Thyroid gland (tissue), 4 donors: ENCODE data around the gene LGR6. TPM values are rescaled to one million over a fixed set of nuclear protein-coding genes. Genes with fewer than 3 reads are reported as not detected.

Experiments used
- DNase-seq, 2 donors: peaks; one replicate each; pipeline ENCODE4 v3.0.0-alpha.2; 2019
- H3K27ac ChIP-seq, 3 donors: fragments of 200-600 bp; sonication (generic); 1 replicate in 2 of 3; 2 replicates in 1 of 3; pipeline ENCODE4 v1.5.1; 2016 to 2019; ENCODE audit warnings: mild to moderate bottlenecking in 1 of 3, moderate library complexity in 1 of 3
- H3K27me3 ChIP-seq: fragments of 200-600 bp; sonication (generic); one replicate; pipeline ENCODE4 v1.5.1; 2019
- H3K36me3 ChIP-seq, 2 donors: fragments of 200-600 bp; sonication (generic); one replicate each; pipeline ENCODE4 v1.5.1; 2016 to 2019
- H3K4me1 ChIP-seq, 2 donors: fragments of 200-600 bp; sonication (generic); one replicate each; pipeline ENCODE4 v1.5.1; 2017 to 2019
- H3K4me3 ChIP-seq, 3 donors: fragments of 200-600 bp; sonication (generic); replicated peaks in 1 of 3; 1 replicate in 2 of 3; 2 replicates in 1 of 3; pipeline ENCODE4 v1.5.1; 2016; ENCODE audit warnings: mild to moderate bottlenecking in 1 of 3
- H3K9me3 ChIP-seq: fragments of 200-600 bp; sonication (generic); one replicate; pipeline ENCODE4 v1.5.1; 2017
- POLR2A ChIP-seq, 2 donors: fragments of 450-650 bp; IDR thresholded peaks; one replicate each; pipeline ENCODE4 v1.6.1; 2017; ENCODE audit warnings: antibody characterized with exemption in 2 of 2, mild to moderate bottlenecking in 2 of 2, moderate library complexity in 1 of 2
- WGBS, 2 donors: methylation state at CpG; one replicate each; pipeline ENCODE4 v1.1.5; 2017; 5-methylcytosine and 5-hydroxymethylcytosine counted together
- intact Hi-C: fragments of 100-400 bp; cut with DNase I; formaldehyde crosslinking; loops from one replicate; pipeline ENCODE4 v1.15.1; 2023
- total RNA-seq, 4 donors: library from RNA; depleted of rRNA; stranded (reverse); fragments of >200 nt; gene quantifications; one replicate each; pipeline ENCODE4 v1.2.3, GENCODE V29; 2016
- TF ChIP-seq, protein P1 (sequence below), 6 experiments: fragments of 200-600 bp in 3 of 6; fragments of 450-650 bp in 3 of 6; sonication (generic) in 3 of 6; IDR thresholded peaks; one replicate each; pipeline ENCODE4 v1.5.1; 2016 to 2019; ENCODE audit warnings: antibody characterized with exemption in 6 of 6, mild to moderate bottlenecking in 2 of 6, inconsistent platforms in 1 of 6, moderate library complexity in 1 of 6

Gene LGR6
- total RNA-seq, 4 donors from 2014 or later: 2.8 to 7.0 (median 4.5) TPM

- Histone ChIP-seq H3K4me1 (no peaks in the 10 kb centered on the region), H3K27me3 (no peaks in the 10 kb centered on the region), H3K9me3 (no peaks in the 10 kb centered on the region), H3K36me3 (no peaks in the 10 kb centered on the region), H3K4me3 (no peak overlapping the region), H3K27ac (no peak overlapping the region)
- no peak for DNase-seq
- TF ChIP-seq, protein P1, sequence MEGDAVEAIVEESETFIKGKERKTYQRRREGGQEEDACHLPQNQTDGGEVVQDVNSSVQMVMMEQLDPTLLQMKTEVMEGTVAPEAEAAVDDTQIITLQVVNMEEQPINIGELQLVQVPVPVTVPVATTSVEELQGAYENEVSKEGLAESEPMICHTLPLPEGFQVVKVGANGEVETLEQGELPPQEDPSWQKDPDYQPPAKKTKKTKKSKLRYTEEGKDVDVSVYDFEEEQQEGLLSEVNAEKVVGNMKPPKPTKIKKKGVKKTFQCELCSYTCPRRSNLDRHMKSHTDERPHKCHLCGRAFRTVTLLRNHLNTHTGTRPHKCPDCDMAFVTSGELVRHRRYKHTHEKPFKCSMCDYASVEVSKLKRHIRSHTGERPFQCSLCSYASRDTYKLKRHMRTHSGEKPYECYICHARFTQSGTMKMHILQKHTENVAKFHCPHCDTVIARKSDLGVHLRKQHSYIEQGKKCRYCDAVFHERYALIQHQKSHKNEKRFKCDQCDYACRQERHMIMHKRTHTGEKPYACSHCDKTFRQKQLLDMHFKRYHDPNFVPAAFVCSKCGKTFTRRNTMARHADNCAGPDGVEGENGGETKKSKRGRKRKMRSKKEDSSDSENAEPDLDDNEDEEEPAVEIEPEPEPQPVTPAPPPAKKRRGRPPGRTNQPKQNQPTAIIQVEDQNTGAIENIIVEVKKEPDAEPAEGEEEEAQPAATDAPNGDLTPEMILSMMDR (IDR thresholded peaks at IDR 0.05): peak in 1 of 6 experiments; percentile 17
- TF ChIP-seq POLR2A (IDR thresholded peaks at IDR 0.05): no peak
- intact Hi-C loops: no loop called here
- WGBS, 2 donors: 56 to 71% methylated on average over 5 of the region's 5 CpGs
Measured at GRCh38 chr1:202205523-202206190, 12.1 kb downstream of the LGR6 start.

DNA sequence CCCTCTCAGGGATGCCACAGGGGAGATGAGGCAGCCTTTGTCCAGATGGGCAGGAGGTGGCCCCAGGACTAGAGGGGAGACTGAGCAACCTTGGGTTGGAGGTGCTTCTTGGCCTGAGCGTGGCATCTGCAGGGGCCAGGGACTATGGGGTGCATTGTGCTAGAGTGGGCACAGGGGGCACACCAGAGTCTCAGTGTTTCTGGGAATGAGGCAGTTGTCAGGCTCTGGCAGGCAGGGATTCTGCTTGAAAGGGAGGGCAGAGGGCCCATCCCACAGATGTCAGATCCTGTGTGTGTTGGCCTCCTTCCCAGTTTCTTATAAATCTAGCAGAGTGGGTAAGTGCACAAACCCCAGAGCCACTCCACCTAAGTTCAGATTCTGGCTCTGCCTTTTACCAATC is 13.7 kb downstream of the LGR6 start:
- TF ChIP-seq, protein P1 (IDR thresholded peaks at IDR 0.05): no peak
- TF ChIP-seq POLR2A (IDR thresholded peaks at IDR 0.05): no peak
- Histone ChIP-seq H3K4me3 (no peak overlapping the region), H3K4me1 (no peaks in the 10 kb centered on the region), H3K36me3 (no peaks in the 10 kb centered on the region), H3K27me3 (no peaks in the 10 kb centered on the region), H3K9me3 (no peaks in the 10 kb centered on the region), H3K27ac (no peak overlapping the region)
- WGBS, 2 donors: 33 to 67% methylated on average over 1 of the region's 1 CpG
- no peak for DNase-seq
- intact Hi-C loops: no loop called here

- WGBS, 2 donors: 74 to 75% methylated on average over 10 to 11 of the region's 11 CpGs
- no peak for DNase-seq
- Histone ChIP-seq H3K27ac (no peak overlapping the region), H3K36me3 (no peaks in the 10 kb centered on the region), H3K27me3 (no peaks in the 10 kb centered on the region), H3K4me1 (no peaks in the 10 kb centered on the region), H3K9me3 (no peaks in the 10 kb centered on the region), H3K4me3 (no peak overlapping the region)
- TF ChIP-seq, protein P1 (IDR thresholded peaks at IDR 0.05): no peak
- TF ChIP-seq POLR2A (IDR thresholded peaks at IDR 0.05): no peak
- intact Hi-C loops: no loop called here
Measured at GRCh38 chr1:202208351-202208857, 14.8 kb downstream of the LGR6 start.

DNA sequence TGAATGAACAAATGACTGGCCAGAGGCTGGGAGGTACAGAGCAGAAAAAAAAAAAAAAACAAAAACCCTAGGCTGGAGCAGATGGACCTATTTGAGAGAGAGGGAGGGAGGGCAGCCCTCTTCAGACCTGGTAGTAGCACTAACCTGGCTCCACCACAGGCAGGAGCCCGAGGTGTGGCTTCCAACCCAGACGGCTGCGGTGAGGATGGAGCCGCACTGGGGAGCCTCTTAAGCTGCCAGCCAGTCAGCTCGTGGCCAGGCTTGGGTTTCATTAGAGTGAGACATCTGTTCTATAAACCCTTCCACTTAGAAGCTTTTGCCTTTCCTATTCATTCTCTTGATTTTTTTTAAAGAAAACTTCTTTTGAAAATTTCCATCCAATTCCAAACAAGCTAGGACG is 16.8 kb downstream of the LGR6 start:
- Histone ChIP-seq H3K4me3 (no peak overlapping the region), H3K9me3 (no peaks in the 10 kb centered on the region), H3K27ac (no peak overlapping the region), H3K4me1 (peaks cover 0 to 5% of the 10 kb centered on the region in 2 donors), H3K27me3 (no peaks in the 10 kb centered on the region), H3K36me3 (no peaks in the 10 kb centered on the region)
- 18 to 24% methylated on average over 6 of the region's 6 CpGs for WGBS, 2 donors
- intact Hi-C loops: no loop called here
- DNase-seq: peak; percentile 41 to 67
- TF ChIP-seq POLR2A (IDR thresholded peaks at IDR 0.05): no peak
- TF ChIP-seq, protein P1 (IDR thresholded peaks at IDR 0.05): peak in 2 of 6 experiments; percentile 11 to 19

- Histone ChIP-seq H3K4me3 (no peak overlapping the region), H3K27me3 (no peaks in the 10 kb centered on the region), H3K27ac (no peak overlapping the region), H3K36me3 (no peaks in the 10 kb centered on the region), H3K9me3 (no peaks in the 10 kb centered on the region), H3K4me1 (peaks cover 0 to 5% of the 10 kb centered on the region in 2 donors)
- TF ChIP-seq, protein P1 (IDR thresholded peaks at IDR 0.05): no peak
- TF ChIP-seq POLR2A (IDR thresholded peaks at IDR 0.05): no peak
- WGBS, 2 donors: 100% methylated on average over 1 of the region's 1 CpG
- no peak for DNase-seq
- intact Hi-C loops: no loop called here
Measured at GRCh38 chr1:202210969-202211368, 17.4 kb downstream of the LGR6 start.
